Left forelimb (tissue), 1 donor: ENCODE measurements around the gene GLT6D1.
A peak's percentile ranks its signal among the peaks of the same experiment; 100 is the strongest.

Experiments
- DNase-seq: peaks from one replicate; pipeline ENCODE4 v3.0.0-alpha.2; 2018; ENCODE audit warnings: low spot score

GLT6D1 gene

GRCh38 chr9:135622415-135623020 is 16.8 kb downstream of the GLT6D1 start:
- no peak for DNase-seq

- no peak for DNase-seq
Measured at GRCh38 chr9:135620558-135620957, 18.8 kb downstream of the GLT6D1 start.

- DNase-seq, result no peak
Measured at GRCh38 chr9:135619599-135619886, 19.8 kb downstream of the GLT6D1 start.

- DNase-seq, result no peak
Measured at GRCh38 chr9:135618866-135619598, 20.3 kb downstream of the GLT6D1 start.

- no peak for DNase-seq
Measured at GRCh38 chr9:135617991-135618411, 21.3 kb downstream of the GLT6D1 start.

GRCh38 chr9:135617538-135617900 is 21.8 kb downstream of the GLT6D1 start:
- no peak for DNase-seq

GRCh38 chr9:135616619-135617537 is 22.5 kb downstream of the GLT6D1 start:
- DNase-seq, result peak; percentile 53

GRCh38 chr9:135615666-135616618 is 23.4 kb downstream of the GLT6D1 start:
- DNase-seq, result peak; percentile 50

- DNase-seq, result no peak
Measured at GRCh38 chr9:135614821-135615665, 24.3 kb downstream of the GLT6D1 start.

- DNase-seq, result peak; percentile 49
Measured at GRCh38 chr9:135613946-135614805, 25.2 kb downstream of the GLT6D1 start.

GRCh38 chr9:135612981-135613910 is 26.1 kb downstream of the GLT6D1 start:
- DNase-seq, result no peak

- no peak for DNase-seq
Measured at GRCh38 chr9:135612437-135612836, 26.9 kb downstream of the GLT6D1 start.

GRCh38 chr9:135611875-135612209 is 27.5 kb downstream of the GLT6D1 start:
- no peak for DNase-seq

GRCh38 chr9:135611142-135611874 is 28.0 kb downstream of the GLT6D1 start:
- DNase-seq, result no peak

GRCh38 chr9:135610290-135611141 is 28.8 kb downstream of the GLT6D1 start:
- DNase-seq, result no peak

- DNase-seq, result peak; percentile 60
Measured at GRCh38 chr9:135609366-135609955, 29.9 kb downstream of the GLT6D1 start.

- DNase-seq, result no peak
Measured at GRCh38 chr9:135608999-135609317, 30.4 kb downstream of the GLT6D1 start.
